T-helper 17 cell (primary cell): Measurements from ENCODE around the gene DOK3. TPM values are rescaled to one million over a fixed set of nuclear protein-coding genes. Genes with fewer than 3 reads are reported as not detected.
A peak's percentile ranks its signal among the peaks of the same experiment; 100 is the strongest.

Experiments used
- ATAC-seq: fragments of 150-1000 bp; cut with Tn5 transposase; 2 replicates; pipeline ENCODE4 v1.10.0; 2021; ENCODE audit warnings: mild to moderate bottlenecking, moderate library complexity
- DNase-seq, 3 donors: peaks; one replicate each; pipeline versions ENCODE4 v3.0.0 to v3.0.0-alpha.2; 2020 to 2021
- H3K9me3 ChIP-seq: one replicate; pipeline ENCODE4 v1.7.0; 2013; ENCODE audit warnings: low read length, mild to moderate bottlenecking; ENCODE audit not compliant: control insufficient read depth, poor library complexity, severe bottlenecking
- H3K27ac Mint-ChIP-seq: one replicate; pipeline ENCODE4 v1.8.0; 2022; ENCODE audit warnings: mild to moderate bottlenecking, moderate library complexity, mixed read lengths
- H3K27me3 Mint-ChIP-seq: one replicate; pipeline ENCODE4 v1.8.0; 2022; ENCODE audit warnings: mixed read lengths
- H3K36me3 Mint-ChIP-seq: one replicate; pipeline ENCODE4 v1.8.0; 2022; ENCODE audit warnings: low read depth, mixed read lengths
- H3K4me1 Mint-ChIP-seq: one replicate; pipeline ENCODE4 v1.8.0; 2022; ENCODE audit warnings: mild to moderate bottlenecking, mixed read lengths
- H3K4me3 Mint-ChIP-seq: one replicate; pipeline ENCODE4 v1.8.0; 2022; ENCODE audit warnings: mild to moderate bottlenecking, moderate library complexity, mixed read lengths
- total RNA-seq, 4 donors: library from RNA in 2 of 4; stranded (reverse) in 2 of 4; gene quantifications; one replicate each; pipeline ENCODE4 v1.2.3 and lab custom pipeline; 2022 to 2026

The DOK3 gene, protein sequence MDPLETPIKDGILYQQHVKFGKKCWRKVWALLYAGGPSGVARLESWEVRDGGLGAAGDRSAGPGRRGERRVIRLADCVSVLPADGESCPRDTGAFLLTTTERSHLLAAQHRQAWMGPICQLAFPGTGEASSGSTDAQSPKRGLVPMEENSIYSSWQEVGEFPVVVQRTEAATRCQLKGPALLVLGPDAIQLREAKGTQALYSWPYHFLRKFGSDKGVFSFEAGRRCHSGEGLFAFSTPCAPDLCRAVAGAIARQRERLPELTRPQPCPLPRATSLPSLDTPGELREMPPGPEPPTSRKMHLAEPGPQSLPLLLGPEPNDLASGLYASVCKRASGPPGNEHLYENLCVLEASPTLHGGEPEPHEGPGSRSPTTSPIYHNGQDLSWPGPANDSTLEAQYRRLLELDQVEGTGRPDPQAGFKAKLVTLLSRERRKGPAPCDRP
- 1 to 10 TPM; 5.1 to 8.0 TPM for total RNA-seq
- total RNA-seq (lab: John Stamatoyannopoulos, UW): 0.83 to 1.2 reads per million in 2 donors

DNA sequence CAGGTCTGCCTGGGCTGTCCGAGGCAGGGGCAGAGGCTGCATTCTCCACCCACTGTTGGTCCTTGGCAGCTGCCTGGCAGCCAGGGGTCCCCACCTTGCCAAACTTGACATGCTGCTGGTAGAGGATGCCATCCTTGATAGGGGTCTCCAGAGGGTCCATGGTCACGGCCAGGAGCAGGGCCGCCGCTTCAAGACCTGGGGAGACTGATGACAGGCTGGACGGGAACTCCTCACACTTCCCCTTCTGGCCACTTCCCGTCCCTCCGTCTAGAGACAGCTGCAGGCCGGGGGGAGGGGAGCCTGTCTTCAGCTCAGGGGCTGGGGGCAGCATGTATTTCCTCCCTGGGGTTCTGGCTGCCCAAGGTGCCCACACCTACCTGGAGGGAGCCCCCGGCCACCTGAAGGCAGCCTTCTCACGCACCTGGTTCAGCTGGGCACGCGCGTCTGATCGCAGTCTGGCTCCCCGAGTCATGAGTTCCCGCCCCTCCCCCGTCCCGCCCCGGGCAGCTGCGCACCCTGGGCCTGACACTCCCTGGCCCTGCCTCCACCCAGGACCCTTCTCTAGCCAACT is at the start of gene DOK3:
Gene DOK3, minus strand, starts transcription at position 446 of the 571 bp plus-strand sequence. Its CDS starts 286 bp downstream, at position 160.
- Mint-ChIP-seq H3K27ac (peak within 1 kb of the TSS; percentile 34), H3K27me3 (no peaks in the 10 kb centered on the region), H3K36me3 (peaks cover 2% of the 10 kb centered on the region), H3K4me3 (peak within 1 kb of the TSS; percentile 58), H3K4me1 (peaks cover 12% of the 10 kb centered on the region)
- H3K9me3 ChIP-seq: no peaks in the 10 kb centered on the region
- peak; percentile 31 for ATAC-seq
- DNase-seq: no peak

DNA sequence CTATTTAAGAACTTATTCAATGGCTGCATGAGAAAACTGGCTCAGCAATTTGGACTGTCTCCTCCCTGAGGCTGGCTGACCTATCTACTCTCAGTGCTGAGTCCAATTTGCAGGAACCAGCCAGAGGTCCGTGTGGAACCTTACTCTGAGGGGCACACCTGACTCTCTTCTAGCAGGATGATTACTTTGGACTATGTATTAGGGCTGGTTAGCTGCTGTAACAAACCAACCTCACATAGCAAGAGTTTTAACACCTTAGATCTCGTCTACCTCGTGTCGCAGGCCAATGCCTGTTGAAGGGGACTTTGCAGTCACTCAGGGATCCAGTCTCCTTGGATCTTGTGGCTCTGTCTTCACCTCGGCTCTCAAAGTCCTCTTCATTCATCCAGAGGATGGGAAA is 48.2 kb upstream of the DOK3 start:
- no peak overlapping the region for H3K4me3 Mint-ChIP-seq
- no peak overlapping the region for H3K27ac Mint-ChIP-seq
- H3K9me3 ChIP-seq: no peaks in the 10 kb centered on the region
- H3K4me1 Mint-ChIP-seq: peaks cover 22% of the 10 kb centered on the region
- DNase-seq: no peak
- no peaks in the 10 kb centered on the region for H3K36me3 Mint-ChIP-seq
- no peak for ATAC-seq
- H3K27me3 Mint-ChIP-seq: no peaks in the 10 kb centered on the region

DNA sequence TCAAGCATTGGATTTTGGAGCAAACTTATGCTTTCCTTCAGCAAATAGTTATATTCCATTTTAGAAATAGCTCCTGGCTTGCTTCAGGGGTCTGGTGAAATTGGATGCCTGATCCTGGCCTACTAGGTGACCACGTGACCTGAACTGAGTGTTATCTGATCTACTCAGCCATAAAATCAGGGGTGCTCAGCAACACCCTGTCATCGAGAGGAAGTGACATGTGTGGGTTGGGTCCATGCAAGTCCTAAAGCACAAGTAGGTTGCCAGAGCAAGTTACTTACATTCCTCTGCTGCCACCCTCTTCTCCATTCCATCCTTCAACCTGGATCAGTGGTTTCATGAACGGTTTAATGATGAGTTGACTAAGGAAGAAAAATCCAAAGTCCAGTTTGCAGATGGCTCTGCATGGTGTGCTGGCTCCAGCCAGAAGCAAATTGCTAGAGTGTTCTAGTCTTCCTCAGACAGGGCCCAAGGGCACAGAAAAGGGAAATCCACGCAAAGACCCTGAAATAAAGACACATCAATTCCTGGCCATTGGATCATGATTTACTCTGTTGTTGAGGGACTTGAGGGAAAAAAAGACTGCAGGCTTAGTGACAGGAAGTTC is 47.5 kb upstream of the DOK3 start:
- H3K9me3 ChIP-seq: no peaks in the 10 kb centered on the region
- no peak for ATAC-seq
- H3K4me1 Mint-ChIP-seq: peaks cover 28% of the 10 kb centered on the region
- H3K4me3 Mint-ChIP-seq: no peak overlapping the region
- no peaks in the 10 kb centered on the region for H3K27me3 Mint-ChIP-seq
- H3K27ac Mint-ChIP-seq: no peak overlapping the region
- H3K36me3 Mint-ChIP-seq: no peaks in the 10 kb centered on the region
- DNase-seq: no peak

DNA sequence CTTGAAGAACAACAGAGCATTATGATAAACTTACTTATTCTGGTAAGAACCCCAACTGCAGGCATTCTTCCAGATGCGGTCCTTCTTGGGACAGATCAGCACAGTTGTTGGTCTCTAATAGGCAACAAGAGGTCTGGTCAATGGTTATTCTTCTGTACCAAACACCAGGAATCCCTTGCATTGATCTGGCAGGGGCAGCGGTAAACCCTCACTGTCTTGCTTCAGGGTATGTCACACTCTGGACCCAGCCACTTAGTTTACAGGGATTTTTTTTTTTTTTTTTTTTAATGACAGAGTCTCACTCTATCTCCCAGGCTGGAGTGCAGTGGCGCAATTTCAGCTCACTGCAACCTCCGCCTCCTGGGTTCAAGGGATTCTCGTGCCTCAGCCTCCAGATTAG is 46.0 kb upstream of the DOK3 start:
- ATAC-seq (no peak), DNase-seq (no peak)
- no peak overlapping the region for H3K4me3 Mint-ChIP-seq
- peaks cover 30% of the 10 kb centered on the region for H3K4me1 Mint-ChIP-seq
- no peak overlapping the region for H3K27ac Mint-ChIP-seq
- H3K36me3 Mint-ChIP-seq: no peaks in the 10 kb centered on the region
- no peaks in the 10 kb centered on the region for H3K27me3 Mint-ChIP-seq
- no peaks in the 10 kb centered on the region for H3K9me3 ChIP-seq

DNA sequence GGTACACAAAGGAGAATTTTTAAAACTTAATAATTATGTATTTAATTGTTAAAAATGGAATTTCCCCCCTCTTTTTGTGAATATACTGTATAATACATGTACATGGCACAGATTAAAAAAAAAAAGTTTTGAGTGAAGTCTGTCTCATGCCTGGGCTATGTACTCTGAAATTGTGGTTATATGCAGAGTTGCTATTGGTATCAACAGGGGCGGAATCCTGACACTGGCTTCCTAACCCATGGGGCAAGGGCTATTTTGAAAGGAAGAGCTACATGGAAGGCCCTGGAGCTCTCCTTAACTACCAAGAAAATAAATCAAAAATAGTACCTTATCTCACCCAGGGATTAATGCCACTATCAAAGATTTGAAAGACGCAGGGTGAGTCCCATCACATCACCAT is 45.6 kb upstream of the DOK3 start:
- Mint-ChIP-seq H3K4me1 (peaks cover 30% of the 10 kb centered on the region), H3K27me3 (no peaks in the 10 kb centered on the region), H3K36me3 (no peaks in the 10 kb centered on the region), H3K4me3 (peak overlapping the region; percentile 93), H3K27ac (peak overlapping the region; percentile 83)
- H3K9me3 ChIP-seq: no peaks in the 10 kb centered on the region
- DNase-seq: no peak
- no peak for ATAC-seq

DNA sequence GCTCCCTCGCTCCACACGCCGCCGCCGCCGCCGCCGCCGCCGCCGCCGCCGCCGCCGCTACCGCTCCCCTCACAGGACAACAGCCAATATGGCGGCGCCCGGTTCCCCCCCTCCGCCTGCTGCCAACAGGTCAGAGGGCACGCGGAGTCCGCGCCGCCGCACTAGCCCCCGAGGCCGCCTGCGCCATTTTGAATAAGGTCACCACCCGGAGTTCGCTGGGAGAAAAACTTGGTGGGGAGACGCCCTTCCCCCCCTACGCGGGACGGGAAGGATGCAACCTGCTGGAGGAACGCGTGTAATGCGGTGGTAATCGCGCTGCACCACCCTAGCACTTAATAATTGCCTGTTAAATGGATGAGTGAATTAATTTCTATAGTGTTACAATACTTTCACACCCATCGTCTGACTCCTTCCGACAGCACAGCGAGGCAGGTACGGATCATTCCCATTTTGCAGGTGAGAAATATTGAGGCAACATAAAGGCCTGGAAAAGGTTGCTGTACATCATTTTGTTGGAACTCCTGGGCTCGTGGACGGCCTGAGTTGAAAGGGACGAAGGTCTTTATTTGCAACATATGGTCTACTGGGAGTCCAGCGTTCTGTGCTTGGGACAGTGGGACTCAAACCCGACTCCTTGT is 45.0 kb upstream of the DOK3 start, which contains the start of gene FAM193B:
Gene FAM193B, minus strand, starts transcription at position 90 of the 638 bp plus-strand sequence. CDS start 105 bp downstream, outside the sequence.
- H3K4me3 Mint-ChIP-seq: peak within 1 kb of the TSS; percentile 93
- peaks cover 30% of the 10 kb centered on the region for H3K4me1 Mint-ChIP-seq
- ATAC-seq: peak; percentile 98
- no peaks in the 10 kb centered on the region for H3K9me3 ChIP-seq
- H3K27ac Mint-ChIP-seq: peak within 1 kb of the TSS; percentile 83
- H3K36me3 Mint-ChIP-seq: no peaks in the 10 kb centered on the region
- no peaks in the 10 kb centered on the region for H3K27me3 Mint-ChIP-seq
- DNase-seq: peak; percentile 91 to 96 (median 93)

DNA sequence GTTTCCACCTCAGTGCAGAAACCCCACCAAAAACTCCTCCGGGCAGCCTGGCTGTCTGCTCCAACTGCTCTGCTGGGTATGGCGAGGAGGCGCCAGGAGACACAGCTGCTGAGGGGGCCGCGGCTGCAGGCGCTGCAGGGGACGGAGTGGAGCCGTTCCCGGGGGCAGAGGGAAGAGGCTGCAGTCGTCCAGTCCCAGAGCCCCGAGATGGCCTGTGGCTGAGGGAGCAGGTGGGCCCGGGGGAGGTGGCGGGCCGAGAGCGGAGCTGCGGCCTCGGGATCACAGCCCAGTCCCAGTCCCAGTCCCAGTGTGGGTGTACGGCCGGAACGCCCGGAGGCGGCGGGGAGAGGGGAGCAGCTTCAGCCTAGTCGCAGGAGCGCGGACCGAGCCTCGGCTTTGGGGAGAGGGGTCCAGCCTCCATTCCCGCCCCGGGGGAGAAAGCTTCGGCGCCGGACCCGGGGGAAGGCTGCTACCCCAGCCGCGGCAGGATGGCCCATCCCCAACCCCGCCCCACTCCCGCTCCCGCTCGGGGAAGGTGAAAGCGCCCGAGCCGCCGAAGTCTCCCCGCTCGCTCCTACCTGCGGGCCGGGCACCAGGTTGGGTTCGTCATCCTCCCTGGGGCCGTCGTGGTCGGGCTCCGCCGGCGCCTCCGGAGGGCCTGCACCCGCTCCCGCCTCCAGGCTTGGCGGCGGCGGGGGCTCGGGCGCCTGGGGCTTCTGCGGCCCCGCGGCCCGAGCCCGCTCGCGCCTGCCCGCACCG is 44.2 kb upstream of the DOK3 start:
- H3K27ac Mint-ChIP-seq: peak overlapping the region; percentile 83
- peaks cover 31% of the 10 kb centered on the region for H3K4me1 Mint-ChIP-seq
- H3K27me3 Mint-ChIP-seq: no peaks in the 10 kb centered on the region
- DNase-seq: peak in 2 of 3 donors; percentile 13 to 28
- H3K36me3 Mint-ChIP-seq: no peaks in the 10 kb centered on the region
- ATAC-seq: peak; percentile 12
- no peaks in the 10 kb centered on the region for H3K9me3 ChIP-seq
- peak overlapping the region; percentile 93 for H3K4me3 Mint-ChIP-seq

DNA sequence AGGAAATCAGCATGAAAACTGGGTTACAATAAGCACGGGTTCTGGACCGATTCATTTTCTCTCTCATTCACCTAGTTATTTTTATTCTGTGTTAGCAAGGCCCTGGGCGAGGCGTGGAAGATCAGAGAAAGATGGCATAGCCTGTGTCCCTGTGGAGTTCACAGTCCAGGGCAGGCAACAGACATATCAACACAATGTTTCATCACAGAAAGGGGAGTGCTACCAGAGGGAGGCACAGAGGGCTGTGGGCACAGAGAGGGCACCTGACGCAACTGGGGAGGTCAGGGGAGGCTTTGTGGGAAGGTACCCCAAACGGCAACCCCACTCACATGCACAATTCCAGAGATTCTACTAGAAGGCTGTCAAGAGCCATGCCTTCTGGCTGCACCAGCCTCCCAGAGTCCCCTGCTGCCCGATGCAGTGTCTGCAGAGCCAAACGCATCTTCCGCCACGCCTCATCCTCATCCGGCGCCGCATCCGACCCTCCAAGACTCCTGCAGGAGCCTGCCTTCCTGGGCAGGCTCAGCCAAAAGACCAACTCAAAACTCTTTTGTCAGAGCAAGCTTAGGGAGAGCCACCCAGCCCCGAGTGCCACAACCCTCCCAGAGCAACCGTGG is 43.3 kb upstream of the DOK3 start:
- Mint-ChIP-seq H3K36me3 (no peaks in the 10 kb centered on the region), H3K4me1 (peaks cover 31% of the 10 kb centered on the region), H3K27ac (peak overlapping the region; percentile 81), H3K27me3 (no peaks in the 10 kb centered on the region), H3K4me3 (peak overlapping the region; percentile 93)
- no peaks in the 10 kb centered on the region for H3K9me3 ChIP-seq
- DNase-seq (no peak), ATAC-seq (no peak)

DNA sequence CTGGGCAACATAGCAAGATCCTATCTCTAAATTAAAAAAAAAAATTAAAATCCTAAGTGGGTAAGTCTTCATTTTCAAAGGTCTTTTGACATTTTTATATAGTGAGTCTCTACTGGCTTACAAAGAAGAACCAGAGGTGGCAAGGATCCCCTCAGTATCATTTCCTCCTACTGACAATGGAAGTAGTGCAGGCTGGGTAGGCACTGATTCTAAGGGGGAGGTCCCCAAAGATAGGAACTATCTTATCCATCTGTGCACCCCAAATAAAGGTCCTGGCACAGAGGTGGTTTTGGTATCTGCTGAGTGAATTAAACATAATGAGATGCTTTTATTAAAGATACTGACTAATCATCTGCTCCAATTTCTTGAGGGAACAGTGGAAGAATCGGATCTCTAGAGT is 40.5 kb upstream of the DOK3 start:
- H3K9me3 ChIP-seq: no peaks in the 10 kb centered on the region
- H3K27ac Mint-ChIP-seq: peak overlapping the region; percentile 34
- no peaks in the 10 kb centered on the region for H3K27me3 Mint-ChIP-seq
- peaks cover 38% of the 10 kb centered on the region for H3K4me1 Mint-ChIP-seq
- DNase-seq (no peak), ATAC-seq (no peak)
- no peaks in the 10 kb centered on the region for H3K36me3 Mint-ChIP-seq
- no peak overlapping the region for H3K4me3 Mint-ChIP-seq

DNA sequence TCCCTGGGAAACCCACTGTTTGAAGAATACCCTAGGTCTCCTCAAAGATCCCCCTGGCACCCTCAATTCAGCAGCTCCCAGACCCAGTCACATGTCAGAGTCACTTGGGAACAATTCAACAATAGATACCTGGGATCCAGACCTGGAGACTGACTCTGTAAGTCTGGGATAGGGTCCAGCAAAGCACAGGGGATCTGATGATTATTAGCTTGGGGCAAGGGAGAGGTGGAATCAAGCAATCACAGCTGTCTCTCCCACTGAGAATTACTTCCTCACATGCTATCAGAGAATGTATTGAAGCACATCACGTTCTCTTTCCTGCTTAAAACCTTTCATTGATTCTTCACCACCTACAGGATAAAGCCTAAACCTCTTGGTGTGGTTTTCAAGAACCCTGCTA is 38.9 kb upstream of the DOK3 start:
- H3K27me3 Mint-ChIP-seq: no peaks in the 10 kb centered on the region
- H3K36me3 Mint-ChIP-seq: no peaks in the 10 kb centered on the region
- H3K4me1 Mint-ChIP-seq: peaks cover 31% of the 10 kb centered on the region
- no peak overlapping the region for H3K4me3 Mint-ChIP-seq
- no peaks in the 10 kb centered on the region for H3K9me3 ChIP-seq
- DNase-seq (no peak), ATAC-seq (no peak)
- H3K27ac Mint-ChIP-seq: peak overlapping the region; percentile 57

DNA sequence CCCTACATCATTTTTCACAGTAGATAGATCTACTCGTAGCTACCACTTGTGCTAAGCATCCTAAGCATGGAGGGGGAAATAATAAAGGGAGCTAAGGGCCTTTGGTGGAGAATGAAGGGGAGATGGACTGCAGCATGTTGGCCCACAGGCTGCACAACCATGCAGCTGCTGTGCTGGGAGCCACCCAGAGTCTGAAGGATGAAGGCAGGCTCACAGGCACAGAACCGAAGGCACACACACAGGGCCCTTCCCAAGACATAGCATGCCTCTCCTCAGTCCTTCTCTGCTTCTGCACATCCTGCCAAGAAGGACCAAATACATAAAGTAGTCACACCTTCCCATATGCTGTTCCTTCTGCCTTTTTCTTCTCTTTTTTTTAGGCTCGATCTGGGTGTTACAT is 38.1 kb upstream of the DOK3 start:
- H3K4me3 Mint-ChIP-seq: no peak overlapping the region
- DNase-seq (no peak), ATAC-seq (no peak)
- no peaks in the 10 kb centered on the region for H3K27me3 Mint-ChIP-seq
- peaks cover 28% of the 10 kb centered on the region for H3K4me1 Mint-ChIP-seq
- H3K27ac Mint-ChIP-seq: no peak overlapping the region
- no peaks in the 10 kb centered on the region for H3K9me3 ChIP-seq
- H3K36me3 Mint-ChIP-seq: no peaks in the 10 kb centered on the region

DNA sequence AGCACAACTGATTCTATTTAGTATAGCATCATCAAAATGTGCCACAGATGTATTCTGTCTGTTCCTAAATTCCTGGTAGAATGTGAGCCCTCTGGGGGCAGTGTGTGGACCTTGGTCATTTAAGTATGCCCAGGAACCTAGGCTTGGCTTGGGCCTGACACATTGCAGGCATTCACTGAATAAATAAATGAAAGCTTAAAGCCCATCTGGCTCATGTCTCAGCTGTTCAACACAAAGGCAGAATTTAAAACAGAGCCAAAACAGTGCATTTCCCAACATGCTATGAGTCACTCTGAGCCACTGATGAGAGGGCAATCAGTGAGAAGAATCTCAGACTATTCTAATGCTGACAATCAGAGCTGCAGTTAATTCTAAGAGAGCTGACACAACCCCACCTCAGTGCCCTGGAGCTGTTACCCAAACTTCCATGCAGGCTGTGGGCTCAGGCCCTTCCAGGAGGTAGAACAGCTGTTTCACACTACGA is 36.7 kb upstream of the DOK3 start:
- H3K4me3 Mint-ChIP-seq: no peak overlapping the region
- peaks cover 26% of the 10 kb centered on the region for H3K4me1 Mint-ChIP-seq
- H3K9me3 ChIP-seq: no peaks in the 10 kb centered on the region

More for the DNA sequence above, 36.7 kb upstream of the DOK3 start:
- DNase-seq (no peak), ATAC-seq (no peak)
- no peaks in the 10 kb centered on the region for H3K27me3 Mint-ChIP-seq
- H3K36me3 Mint-ChIP-seq: no peaks in the 10 kb centered on the region
- H3K27ac Mint-ChIP-seq: peak overlapping the region; percentile 49
